ENCODE results near the gene HUS1B. TPM values are rescaled to one million over a fixed set of nuclear protein-coding genes. Genes with fewer than 3 reads are reported as not detected.

Gene HUS1B
- total RNA-seq (2022; extraction: Qiagen RNA extraction) = 0.14 to 0.49 TPM (median 0.27 TPM) in 4 of 5 replicates, not detected in the other

DNA sequence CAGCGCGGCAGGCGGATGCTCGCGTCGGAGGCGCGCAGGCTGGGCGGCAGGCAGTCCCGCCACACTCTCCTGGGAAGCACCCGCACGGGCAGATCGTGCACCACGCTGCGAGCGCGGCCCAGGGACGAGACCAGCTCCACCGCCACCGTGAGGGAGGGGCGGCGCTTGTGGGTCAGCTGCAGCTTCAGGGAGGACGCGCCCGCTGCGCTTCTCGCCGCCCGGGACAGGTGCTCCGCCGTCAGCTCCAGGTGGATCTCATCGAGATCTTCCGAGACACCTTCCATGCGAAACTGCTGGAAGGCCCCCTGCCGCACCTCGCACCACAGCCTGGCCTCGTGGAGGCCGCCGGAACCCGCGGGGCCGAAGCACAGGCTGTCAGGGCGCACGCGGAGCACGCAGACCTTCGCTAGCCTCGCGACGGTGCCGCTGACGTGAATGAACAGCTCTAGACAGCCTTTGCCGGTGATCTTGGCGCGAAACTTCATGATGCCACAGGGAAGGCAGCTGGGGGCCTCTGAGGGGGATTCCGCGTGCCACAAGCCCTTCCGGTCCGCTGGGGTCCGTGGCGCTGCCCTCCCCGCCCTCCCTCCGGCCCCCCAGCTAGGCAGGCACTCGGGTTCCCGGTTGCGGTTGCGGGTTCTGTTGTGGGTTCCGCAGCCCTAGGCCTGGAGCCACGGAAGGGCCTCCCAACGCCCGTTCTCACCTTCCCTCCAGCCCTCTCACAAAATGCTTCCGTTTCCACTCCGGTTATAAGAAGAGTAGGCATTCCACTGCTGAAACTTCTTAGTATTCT, at the start of gene HUS1B:
HUS1B (minus strand) TSS at position 641 of the 793 bp plus-strand sequence; CDS start at position 485, 156 bp downstream.

GRCh38 chr6:692858-693722, 36.2 kb upstream of the HUS1B start, which contains the start of gene EXOC2:
EXOC2 (minus strand) TSS chr6:693139; CDS start chr6:637818, 55,321 bp downstream.

Other genes starting within 250 kb of the HUS1B start
- gene EXOC2, start 36.0 kb upstream of the HUS1B start, total RNA-seq (2022; extraction: Qiagen RNA extraction) = 9.8 to 13.6 TPM (median 12.0 TPM) in 5 replicates

All from A549 treated with Hydrocortisone at 1 μM for 4 hours (cell line).